DMS53 treated with DMSO at 0.1 percent for 48 hours (cell line): ENCODE data around the gene CLDN3.
A peak's percentile ranks its signal among the peaks of the same experiment; 100 is the strongest.
"Not testable (repeated sequence)": the region's sequence is repeated elsewhere in the genome, so short reads cannot be mapped to it uniquely, and the experiment has no call there.

ENCODE experiments used
- DNase-seq: peaks from one replicate; lab custom pipeline; 2025; ENCODE audit not compliant: unreplicated experiment; lab: John Stamatoyannopoulos, UW

CLDN3 gene

GRCh38 chr7:73738220-73738611 is 31.9 kb downstream of the CLDN3 start:
- no peak for DNase-seq

DNA sequence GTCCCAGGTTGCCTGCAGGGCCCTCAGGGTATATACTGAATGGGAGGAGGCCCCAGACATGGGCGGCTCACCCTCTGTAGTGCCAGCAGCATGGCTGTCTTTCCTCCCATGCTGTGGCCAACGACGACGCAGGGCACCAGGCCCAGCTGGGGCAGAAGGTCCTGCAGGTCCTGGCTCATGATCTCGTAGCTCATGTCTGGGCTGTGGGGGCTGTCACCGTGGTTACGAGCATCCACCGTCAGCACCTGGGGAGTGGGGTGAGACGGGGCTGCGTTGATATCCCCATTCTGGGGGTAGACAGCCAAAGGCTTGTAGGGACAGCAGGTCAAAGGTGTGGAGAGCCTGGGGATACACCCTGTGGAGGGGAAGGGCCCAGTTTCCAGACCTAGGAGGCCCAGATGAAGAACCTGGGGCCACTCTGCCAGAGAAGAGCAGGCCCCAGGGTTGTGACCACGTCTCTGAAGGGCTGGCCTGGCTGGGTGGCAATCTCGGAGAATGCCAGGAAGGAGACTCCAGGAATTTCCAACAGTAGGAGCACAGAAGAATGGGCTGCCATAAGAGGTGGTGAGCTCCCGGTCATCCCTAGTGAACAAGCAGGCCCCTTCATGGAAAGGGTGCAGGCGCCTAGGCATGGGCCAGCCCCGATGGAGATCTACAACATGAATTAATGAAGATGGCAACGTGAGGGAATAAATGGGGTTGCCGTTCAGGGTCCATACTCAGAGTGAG is 32.4 kb downstream of the CLDN3 start:
- no peak for DNase-seq

DNA sequence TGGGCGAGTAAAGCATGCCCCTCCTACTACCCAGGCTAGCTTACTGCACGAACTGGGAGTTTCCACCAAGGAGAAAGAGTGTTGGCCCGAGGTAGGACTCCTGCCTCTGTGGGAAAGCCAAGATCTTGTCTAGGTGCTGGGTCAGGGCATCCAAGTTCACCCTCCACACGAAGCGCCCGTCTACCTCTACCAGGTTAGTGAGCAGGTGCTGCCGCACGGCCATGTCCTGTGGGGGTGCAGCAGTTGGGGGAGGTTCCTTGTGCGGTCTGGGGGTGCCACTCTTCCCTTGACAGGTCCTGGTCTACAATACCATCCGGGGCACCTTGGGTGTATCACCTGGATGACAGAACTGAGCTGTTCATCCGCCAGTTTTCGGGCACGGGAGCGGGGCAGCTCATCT is 33.2 kb downstream of the CLDN3 start:
- DNase-seq: no peak

DNA sequence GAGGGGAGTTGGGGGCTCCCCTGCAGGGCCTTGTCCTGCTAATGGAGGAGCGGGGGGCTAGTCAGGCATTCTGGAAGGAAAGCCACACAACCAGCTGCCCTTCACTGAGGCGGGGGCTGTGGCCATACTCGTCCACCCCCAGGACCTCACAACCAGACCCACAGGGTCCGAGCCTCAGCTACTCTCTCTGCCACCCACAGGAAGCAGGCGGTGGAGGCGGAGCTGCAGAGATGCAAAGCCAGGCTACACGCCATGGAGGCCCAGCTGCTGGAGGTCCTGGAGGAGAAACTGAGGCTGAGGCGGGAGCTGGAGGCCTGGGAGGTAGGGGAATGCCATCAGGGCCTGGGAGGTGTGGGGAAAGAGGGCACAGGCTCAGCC is 34.6 kb downstream of the CLDN3 start:
- no peak for DNase-seq

DNA sequence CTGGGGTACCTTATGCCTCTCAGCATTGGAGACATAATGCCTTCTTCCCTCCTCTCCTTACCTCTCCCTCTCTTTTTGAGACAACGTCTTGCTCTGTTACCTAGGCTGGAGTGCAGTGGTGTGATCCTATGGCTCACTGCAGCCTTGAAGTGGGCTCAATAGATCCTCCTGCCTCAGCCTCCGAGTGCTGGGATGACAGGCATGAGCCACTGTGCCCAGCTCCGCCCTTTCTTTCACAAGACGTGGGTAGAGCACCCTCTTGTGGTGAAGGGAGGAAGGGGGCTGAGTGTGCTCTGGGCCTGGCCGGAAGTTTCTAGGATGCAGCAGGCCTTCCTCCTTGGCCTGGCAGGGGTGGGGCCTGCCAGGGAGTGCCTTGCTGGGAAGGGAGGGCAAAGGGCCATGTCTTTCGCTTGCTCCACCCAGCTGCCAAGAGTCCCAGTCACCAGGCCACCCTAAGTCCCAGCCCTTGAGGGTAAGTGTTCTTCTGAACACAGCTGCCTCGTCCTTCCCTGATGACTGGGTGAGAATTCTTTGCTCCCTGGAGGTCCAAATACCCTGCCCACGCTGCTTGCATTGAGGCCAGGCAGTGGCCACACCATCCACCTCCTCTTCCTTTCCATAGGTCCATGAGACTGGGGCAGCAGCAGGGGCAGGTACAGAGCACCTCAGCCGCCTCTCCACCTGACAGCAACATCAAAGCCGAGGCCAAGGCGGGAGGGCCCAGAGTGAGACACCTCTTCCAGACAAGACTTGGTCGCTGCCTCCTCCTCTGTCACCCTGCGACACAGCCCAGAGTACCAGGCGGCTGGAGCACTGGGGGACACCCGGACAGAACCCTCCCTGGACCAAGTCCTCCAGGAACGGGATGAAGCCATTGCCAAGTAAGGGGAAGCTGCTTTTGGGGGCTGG is 35.2 kb downstream of the CLDN3 start:
- DNase-seq: peak; percentile 91

- DNase-seq: no peak
These were observed 37.7 kb downstream of the CLDN3 start for GRCh38 chr7:73732397-73732796.

DNA sequence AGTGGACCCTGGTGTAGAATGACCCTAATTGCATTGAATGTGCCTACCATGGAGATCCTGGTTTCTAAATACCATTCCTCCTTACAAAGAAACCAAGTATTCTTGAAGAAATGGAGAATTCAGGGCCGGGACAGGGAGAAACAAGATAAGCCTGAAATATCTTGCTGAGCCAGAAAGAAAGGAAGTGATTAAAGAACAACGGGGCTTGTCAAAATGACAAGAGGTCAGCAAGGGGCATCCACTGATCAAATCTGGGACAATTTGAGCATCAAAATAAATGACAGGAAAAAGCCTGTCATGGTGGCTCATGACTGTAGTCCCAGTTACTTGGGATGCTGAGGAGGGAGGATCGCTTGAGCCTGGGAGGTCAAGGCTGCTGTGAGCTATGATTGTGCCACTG is 39.6 kb downstream of the CLDN3 start:
- no peak for DNase-seq

- no peak for DNase-seq
These were observed 41.5 kb downstream of the CLDN3 start for GRCh38 chr7:73728551-73728950.

DNA sequence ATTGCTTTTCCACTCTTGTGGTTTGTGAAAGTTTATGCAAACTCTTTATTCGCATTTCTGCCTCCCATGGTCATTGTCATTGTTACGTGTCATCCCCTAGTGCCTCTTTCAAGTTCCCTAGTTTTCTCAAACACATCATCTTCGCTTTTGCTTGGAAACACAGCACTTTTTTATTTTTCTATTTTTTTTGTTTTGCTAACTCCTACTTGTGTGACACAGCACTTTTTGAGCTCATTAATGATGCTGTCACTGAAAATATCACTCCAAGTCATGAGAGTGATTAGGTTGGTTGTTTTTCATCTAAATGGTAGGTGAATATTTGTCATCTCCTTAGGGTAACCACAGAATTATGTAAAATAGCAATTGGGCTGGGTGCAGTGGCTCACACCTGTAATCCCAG is 42.1 kb downstream of the CLDN3 start:
- no peak for DNase-seq

DNA sequence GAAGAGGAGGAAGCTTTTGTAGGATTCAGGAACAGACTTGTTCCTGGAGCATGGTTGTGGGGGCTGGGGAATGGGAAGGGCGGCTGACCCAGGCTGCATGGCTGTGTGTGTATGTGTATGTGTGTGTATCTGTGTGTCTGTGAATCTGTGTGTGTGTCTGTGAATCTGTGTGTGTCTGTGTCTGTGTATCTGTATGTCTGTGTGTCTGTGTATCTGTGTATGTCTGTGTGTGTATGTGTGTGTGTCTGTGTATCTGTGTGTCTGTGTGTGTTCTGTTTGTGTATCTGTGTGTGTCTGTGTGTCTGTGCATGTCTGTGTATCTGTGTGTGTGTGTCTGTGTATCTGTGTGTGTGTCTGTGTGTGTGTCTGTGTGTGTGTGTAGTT is 44.0 kb downstream of the CLDN3 start:
- no peak for DNase-seq

DNA sequence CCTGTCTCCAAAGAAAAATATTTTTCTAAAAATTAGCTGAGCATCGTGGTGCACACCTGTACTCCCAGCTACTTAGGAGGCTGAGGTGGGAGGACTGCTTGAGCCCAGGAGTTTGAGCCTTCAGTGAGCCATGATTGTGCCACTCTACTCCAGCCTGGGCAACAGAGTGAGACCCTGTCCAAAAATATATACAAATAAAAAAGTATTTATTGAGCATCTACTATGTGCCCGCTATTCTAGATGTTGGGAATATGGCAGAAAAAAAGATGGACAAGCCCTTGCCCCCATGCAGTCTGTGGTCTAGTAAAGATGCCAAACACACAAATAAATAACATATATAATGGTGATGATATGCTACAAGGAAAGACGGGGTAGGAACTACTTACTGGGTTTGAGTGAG is 46.3 kb downstream of the CLDN3 start:
- DNase-seq: no peak

- no peak for DNase-seq
These were observed 47.3 kb downstream of the CLDN3 start for GRCh38 chr7:73722785-73723184.

DNA sequence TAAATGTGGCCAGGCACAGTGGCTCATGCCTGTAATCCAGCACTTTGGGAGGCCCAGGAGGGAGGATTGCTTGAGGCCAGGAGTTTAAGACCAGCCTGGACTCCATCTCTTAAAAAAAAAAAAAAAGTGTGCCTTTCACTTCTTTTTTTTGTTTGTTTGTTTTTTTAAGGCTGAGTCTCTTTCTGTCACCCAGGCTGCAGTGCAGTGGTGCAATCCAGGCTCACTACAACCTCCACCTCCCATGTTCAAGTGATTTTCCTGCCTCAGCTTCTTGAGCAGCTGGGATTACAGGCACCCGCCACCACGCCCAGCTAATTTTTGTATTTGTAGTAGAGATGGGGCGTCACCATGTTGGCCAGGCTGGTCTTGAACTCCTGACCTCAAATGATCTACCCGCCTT is 47.9 kb downstream of the CLDN3 start:
- DNase-seq: not testable (repeated sequence)

GRCh38 chr7:73721377-73721817 is 48.7 kb downstream of the CLDN3 start:
- no peak for DNase-seq

GRCh38 chr7:73720443-73720842 is 49.6 kb downstream of the CLDN3 start:
- DNase-seq: not testable (repeated sequence)

DNA sequence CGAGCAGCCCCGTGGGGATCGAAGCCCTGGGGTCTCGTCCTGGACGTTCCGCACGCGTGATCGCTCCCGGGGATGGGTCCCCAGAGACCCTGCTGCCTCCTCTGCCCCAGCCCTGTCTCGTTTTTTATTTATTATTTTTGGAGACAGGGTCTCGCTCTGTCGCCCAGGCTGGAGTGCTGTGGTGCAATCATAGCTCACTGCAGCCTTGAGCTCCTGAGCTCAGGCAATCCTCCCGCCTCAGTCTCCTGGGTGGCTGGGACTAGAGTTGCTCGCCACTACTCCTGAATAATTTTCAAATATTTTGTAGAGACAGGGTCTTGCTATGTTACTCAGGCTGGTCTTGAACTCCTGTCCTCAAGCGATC is 50.3 kb downstream of the CLDN3 start:
- DNase-seq: no peak
